ENCODE data around the gene FCMR.

DNA sequence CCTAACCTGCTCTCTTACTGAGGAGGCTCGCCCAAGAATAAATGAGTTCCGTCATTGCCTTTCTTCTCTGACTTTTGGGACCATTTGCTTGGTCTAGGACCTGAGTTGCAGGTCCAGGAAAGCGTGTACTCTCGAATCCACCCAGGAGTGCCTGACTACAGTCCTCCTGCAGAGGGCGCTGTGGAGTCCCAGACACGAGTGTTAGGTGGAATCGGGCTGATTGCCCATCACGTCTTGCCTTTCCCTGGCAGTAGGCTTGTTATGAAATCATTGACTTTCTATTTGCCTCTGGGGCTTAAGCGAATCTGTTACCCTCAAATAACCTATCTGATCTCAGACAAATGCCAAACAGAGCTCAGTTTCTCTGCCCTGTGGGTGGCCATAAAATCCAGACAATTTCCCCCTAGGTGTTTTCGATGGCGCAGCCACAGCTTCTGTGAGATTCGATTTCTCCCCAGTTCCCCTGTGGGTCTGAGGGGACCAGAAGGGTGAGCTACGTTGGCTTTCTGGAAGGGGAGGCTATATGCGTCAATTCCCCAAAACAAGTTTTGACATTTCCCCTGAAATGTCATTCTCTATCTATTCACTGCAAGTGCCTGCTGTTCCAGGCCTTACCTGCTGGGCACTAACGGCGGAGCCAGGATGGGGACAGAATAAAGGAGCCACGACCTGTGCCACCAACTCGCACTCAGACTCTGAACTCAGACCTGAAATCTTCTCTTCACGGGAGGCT, 56.6 kb downstream of the FCMR start, which contains the start of gene IL20:
- TF ChIP-seq POLR2AphosphoS5 (IDR thresholded peaks at IDR 0.05) (peak in 1 of 3 donors; percentile 80), POLR2A (IDR thresholded peaks at IDR 0.05) (no peak)
- TF ChIP-seq, protein P1, sequence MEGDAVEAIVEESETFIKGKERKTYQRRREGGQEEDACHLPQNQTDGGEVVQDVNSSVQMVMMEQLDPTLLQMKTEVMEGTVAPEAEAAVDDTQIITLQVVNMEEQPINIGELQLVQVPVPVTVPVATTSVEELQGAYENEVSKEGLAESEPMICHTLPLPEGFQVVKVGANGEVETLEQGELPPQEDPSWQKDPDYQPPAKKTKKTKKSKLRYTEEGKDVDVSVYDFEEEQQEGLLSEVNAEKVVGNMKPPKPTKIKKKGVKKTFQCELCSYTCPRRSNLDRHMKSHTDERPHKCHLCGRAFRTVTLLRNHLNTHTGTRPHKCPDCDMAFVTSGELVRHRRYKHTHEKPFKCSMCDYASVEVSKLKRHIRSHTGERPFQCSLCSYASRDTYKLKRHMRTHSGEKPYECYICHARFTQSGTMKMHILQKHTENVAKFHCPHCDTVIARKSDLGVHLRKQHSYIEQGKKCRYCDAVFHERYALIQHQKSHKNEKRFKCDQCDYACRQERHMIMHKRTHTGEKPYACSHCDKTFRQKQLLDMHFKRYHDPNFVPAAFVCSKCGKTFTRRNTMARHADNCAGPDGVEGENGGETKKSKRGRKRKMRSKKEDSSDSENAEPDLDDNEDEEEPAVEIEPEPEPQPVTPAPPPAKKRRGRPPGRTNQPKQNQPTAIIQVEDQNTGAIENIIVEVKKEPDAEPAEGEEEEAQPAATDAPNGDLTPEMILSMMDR (IDR thresholded peaks at IDR 0.05) = peak in 5 of 7 experiments; percentile 65 to 92 (median 81)

Data from stomach (tissue), 4 donors.